ENCODE data around the gene CUTC.

DNA sequence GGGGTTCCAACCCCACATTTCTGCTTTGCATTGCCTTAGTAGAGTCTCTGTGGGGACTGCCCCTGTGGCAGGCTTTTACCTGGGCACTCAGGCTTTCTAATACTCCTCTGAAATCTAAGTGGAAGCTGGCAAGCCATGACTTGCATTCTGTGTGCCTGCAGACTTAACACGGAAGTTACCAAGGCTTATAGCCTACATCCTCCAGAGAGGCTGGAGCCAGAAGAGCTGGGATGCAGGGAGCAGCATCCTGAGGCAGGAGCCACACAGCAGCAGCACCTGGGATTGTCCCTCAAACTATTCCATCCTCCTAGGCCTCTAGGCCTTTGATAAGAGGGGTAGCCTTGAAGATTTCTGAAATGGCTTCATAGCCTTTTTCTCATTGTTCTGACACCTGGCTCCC is 28.3 kb downstream of the CUTC start:
- TF ChIP-seq CTCF (conservative IDR thresholded peaks at IDR 0.05 in 1 of 2, IDR thresholded peaks at IDR 0.05 in 1 of 2; ENCODE audit: extremely low read depth in 1 of 2, insufficient read depth in 1 of 2, low read depth in 1 of 2, low read length in 2 of 2): no peak
- TF ChIP-seq EZH2 (IDR thresholded peaks at IDR 0.05; ENCODE audit: borderline replicate concordance, low read length): no peak

Measured in mammary epithelial cell (primary cell).